Thoracic aorta (tissue), 2 donors: ENCODE data around the gene ENOX1. TPM values are rescaled to one million over a fixed set of nuclear protein-coding genes. Genes with fewer than 3 reads are reported as not detected.
A peak's percentile ranks its signal among the peaks of the same experiment; 100 is the strongest.

ENCODE experiments used
- ATAC-seq: fragments of 150-250 bp; one replicate; pipeline ENCODE4 v1.8.0; 2017; ENCODE audit warnings: low read depth; ENCODE audit not compliant: insufficient number of reproducible peaks, low FRiP score
- DNase-seq: peaks from one replicate; pipeline ENCODE4 v3.0.0-alpha.2; 2020; ENCODE audit warnings: low spot score
- H3K27ac ChIP-seq, 2 donors: fragments of 200-600 bp; sonication (generic); 1 replicate in 1 of 2; 2 replicates in 1 of 2; pipeline ENCODE4 v1.5.1; 2016; ENCODE audit warnings: mild to moderate bottlenecking in 2 of 2, moderate library complexity in 2 of 2
- H3K27me3 ChIP-seq: fragments of 200-600 bp; sonication (generic); replicated peaks from 2 replicates; pipeline ENCODE4 v1.6.0; 2016; ENCODE audit warnings: mild to moderate bottlenecking; ENCODE audit not compliant: insufficient read depth
- H3K36me3 ChIP-seq: fragments of 200-600 bp; sonication (generic); one replicate; pipeline ENCODE4 v1.5.1; 2016
- H3K4me1 ChIP-seq, 2 donors: fragments of 200-600 bp; sonication (generic); 1 replicate in 1 of 2; 2 replicates in 1 of 2; pipeline versions ENCODE4 v1.5.1 to v1.6.0; 2016; ENCODE audit warnings: low read depth in 2 of 2, mild to moderate bottlenecking in 1 of 2; ENCODE audit not compliant: control insufficient read depth in 1 of 2
- H3K4me3 ChIP-seq: fragments of 200-600 bp; sonication (generic); 2 replicates; pipeline ENCODE4 v1.5.1; 2016; ENCODE audit warnings: mild to moderate bottlenecking
- H3K9me3 ChIP-seq: fragments of 200-600 bp; sonication (generic); 2 replicates; pipeline ENCODE4 v1.5.1; 2016
- CTCF ChIP-seq: fragments of 200-600 bp; sonication (generic); IDR thresholded peaks from one replicate; pipeline ENCODE4 v1.5.1; 2019; ENCODE audit warnings: antibody characterized with exemption
- total RNA-seq, 2 donors: library from RNA; depleted of rRNA; stranded (reverse); fragments of >200 nt; gene quantifications; one replicate each; pipeline versions ENCODE4 v1.1.0 to v1.2.3, GENCODE V29; 2016

ENOX1 gene
- total RNA-seq, 2 donors from 2014 or later: 0.41 to 2.3 TPM

GRCh38 chr13:43370842-43371241 is 415.9 kb downstream of the ENOX1 start:
- H3K27me3 ChIP-seq: no peaks in the 10 kb centered on the region
- TF ChIP-seq CTCF: no peak
- no peaks in the 10 kb centered on the region for H3K36me3 ChIP-seq
- no peak overlapping the region for H3K27ac ChIP-seq
- H3K4me1 ChIP-seq: peaks cover 0 to 14% of the 10 kb centered on the region in 2 donors
- no peak for ATAC-seq
- H3K9me3 ChIP-seq: no peaks in the 10 kb centered on the region
- DNase-seq: no peak
- no peak overlapping the region for H3K4me3 ChIP-seq

- peaks cover 6 to 26% of the 10 kb centered on the region in 2 donors for H3K4me1 ChIP-seq
- ATAC-seq: no peak
- no peak overlapping the region for H3K4me3 ChIP-seq
- no peak for DNase-seq
- no peak for TF ChIP-seq CTCF
- H3K9me3 ChIP-seq: no peaks in the 10 kb centered on the region
- no peaks in the 10 kb centered on the region for H3K27me3 ChIP-seq
- H3K36me3 ChIP-seq: no peaks in the 10 kb centered on the region
- H3K27ac ChIP-seq: no peak overlapping the region
Observed at GRCh38 chr13:43369319-43369718, 417.5 kb downstream of the ENOX1 start.

GRCh38 chr13:43368003-43368402 is 418.8 kb downstream of the ENOX1 start:
- no peaks in the 10 kb centered on the region for H3K9me3 ChIP-seq
- peak overlapping the region; percentile 56 for H3K4me3 ChIP-seq
- H3K36me3 ChIP-seq: no peaks in the 10 kb centered on the region
- no peak for DNase-seq
- H3K27ac ChIP-seq: no peak overlapping the region
- H3K27me3 ChIP-seq: no peaks in the 10 kb centered on the region
- peaks cover 16 to 39% of the 10 kb centered on the region in 2 donors for H3K4me1 ChIP-seq
- no peak for TF ChIP-seq CTCF
- no peak for ATAC-seq

DNA sequence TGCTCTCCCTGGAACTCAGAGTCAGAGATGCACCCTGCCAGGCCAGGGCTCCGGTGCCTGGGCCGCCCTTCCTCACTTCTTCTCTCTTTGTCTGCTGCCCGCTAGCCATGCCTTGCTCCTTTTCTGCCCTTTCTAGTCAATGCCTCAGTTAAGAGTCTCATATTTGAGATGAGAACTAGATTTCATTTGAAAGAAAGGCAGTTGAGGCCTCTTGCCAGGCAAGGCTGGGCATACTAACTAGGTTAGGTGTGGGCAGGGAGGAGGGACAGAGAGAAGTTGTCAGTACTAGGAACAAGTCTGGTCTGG is 421.8 kb downstream of the ENOX1 start:
- TF ChIP-seq CTCF: no peak
- H3K9me3 ChIP-seq: no peaks in the 10 kb centered on the region
- H3K36me3 ChIP-seq: no peaks in the 10 kb centered on the region
- H3K4me3 ChIP-seq: no peak overlapping the region
- no peaks in the 10 kb centered on the region for H3K27me3 ChIP-seq
- no peak for DNase-seq
- no peak overlapping the region for H3K27ac ChIP-seq
- peaks cover 16 to 63% of the 10 kb centered on the region in 2 donors for H3K4me1 ChIP-seq
- ATAC-seq: no peak

- DNase-seq (no peak), ATAC-seq (peak; percentile 51)
- H3K4me1 ChIP-seq: peaks cover 16 to 65% of the 10 kb centered on the region in 2 donors
- H3K9me3 ChIP-seq: no peaks in the 10 kb centered on the region
- H3K4me3 ChIP-seq: peak overlapping the region; percentile 56
- H3K36me3 ChIP-seq: no peaks in the 10 kb centered on the region
- no peaks in the 10 kb centered on the region for H3K27me3 ChIP-seq
- H3K27ac ChIP-seq: peak overlapping the region; percentile 23
- TF ChIP-seq CTCF: no peak
Observed at GRCh38 chr13:43364210-43365038, 422.3 kb downstream of the ENOX1 start.
